GM10266 (cell line): Measurements from ENCODE around the gene DYNC1H1.

Experiments
- DNase-seq: peaks from one replicate; pipeline ENCODE4 v3.0.0; 2012; ENCODE audit errors: extremely low spot score
- CTCF ChIP-seq: IDR thresholded peaks from 2 replicates; pipeline ENCODE4 v1.5.1; 2012; ENCODE audit warnings: mild to moderate bottlenecking, low read depth; ENCODE audit not compliant: control insufficient read depth, insufficient read depth; ENCODE audit errors: missing control alignments

DYNC1H1 gene

DNA sequence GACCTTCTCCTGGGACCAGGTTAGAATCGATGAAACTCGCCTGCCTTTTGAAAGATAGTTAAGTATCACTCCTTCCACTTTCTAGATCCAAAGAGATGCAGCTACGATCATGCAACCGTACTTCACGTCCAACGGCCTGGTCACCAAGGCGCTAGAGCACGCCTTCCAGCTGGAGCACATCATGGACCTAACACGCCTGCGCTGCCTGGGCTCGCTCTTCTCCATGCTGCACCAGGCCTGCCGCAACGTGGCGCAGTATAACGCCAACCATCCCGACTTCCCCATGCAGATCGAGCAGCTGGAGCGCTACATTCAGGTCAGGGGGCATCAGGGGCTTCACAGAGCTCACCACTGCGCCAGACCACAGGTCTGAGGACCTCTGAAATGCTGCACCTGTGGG lies 51.4 kb downstream of the DYNC1H1 start:
- no peak for DNase-seq
- TF ChIP-seq CTCF, result no peak

GRCh38 chr14:102016420-102017090 lies 52.2 kb downstream of the DYNC1H1 start:
- DNase-seq, result no peak
- TF ChIP-seq CTCF, result no peak

DNA sequence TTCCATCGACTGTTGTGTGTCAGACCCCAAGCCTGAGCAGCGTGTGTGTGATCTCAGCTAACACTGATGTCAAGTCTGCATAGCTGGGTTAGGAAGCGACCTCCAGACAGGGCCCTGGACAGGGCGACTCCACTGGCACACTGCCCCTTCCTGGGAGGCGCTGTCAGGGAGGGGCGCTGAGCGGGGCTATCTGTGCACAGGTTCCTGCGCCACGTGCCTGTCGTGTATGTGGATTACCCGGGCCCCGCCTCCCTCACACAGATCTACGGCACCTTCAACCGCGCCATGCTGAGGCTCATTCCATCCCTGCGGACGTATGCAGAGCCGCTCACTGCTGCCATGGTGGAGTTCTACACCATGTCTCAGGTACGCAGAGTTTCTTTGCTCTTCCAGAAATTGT lies 53.9 kb downstream of the DYNC1H1 start:
- DNase-seq, result no peak
- TF ChIP-seq CTCF, result no peak

DNA sequence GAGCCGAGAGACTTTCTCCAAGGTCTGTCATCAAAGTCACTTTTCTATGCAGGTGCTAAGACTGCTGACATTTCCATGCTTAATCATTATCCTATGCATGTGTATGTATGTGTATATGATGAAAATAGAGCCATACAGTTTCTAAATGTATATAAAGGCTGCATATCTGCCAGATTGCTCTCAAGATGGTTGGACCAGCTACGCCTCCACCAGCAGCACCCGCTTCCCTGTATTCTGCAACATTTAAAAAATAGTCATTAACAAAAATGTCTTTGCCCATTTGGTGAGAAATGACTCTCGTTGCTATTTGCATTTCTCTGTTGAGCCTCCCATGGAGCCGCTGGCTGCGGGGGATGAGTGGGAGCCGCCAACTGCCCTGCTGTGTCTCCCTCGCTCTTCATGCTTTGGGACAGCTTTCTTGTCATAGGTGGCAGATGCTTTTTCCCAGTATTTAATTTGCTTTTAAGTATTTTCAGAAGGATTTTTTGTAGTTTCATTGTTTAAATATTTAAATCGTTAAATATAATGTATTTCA lies 54.7 kb downstream of the DYNC1H1 start:
- DNase-seq, result no peak
- no peak for TF ChIP-seq CTCF

- no peak for DNase-seq
- no peak for TF ChIP-seq CTCF
Measured at GRCh38 chr14:102020058-102020971, 55.9 kb downstream of the DYNC1H1 start.

GRCh38 chr14:102026934-102027333 lies 62.6 kb downstream of the DYNC1H1 start:
- no peak for DNase-seq
- no peak for TF ChIP-seq CTCF
